T-helper 9 cell (primary cell): ENCODE measurements around the gene SAMD9.
"Not testable (repeated sequence)": the region's sequence is repeated elsewhere in the genome, so short reads cannot be mapped to it uniquely, and the experiment has no call there.

Source experiments
- DNase-seq: peaks from one replicate; pipeline ENCODE4 v3.0.0-alpha.2; 2020

The SAMD9 gene

GRCh38 chr7:93119191-93119905, 1.6 kb upstream of the SAMD9 start:
- DNase-seq, result no peak

DNA sequence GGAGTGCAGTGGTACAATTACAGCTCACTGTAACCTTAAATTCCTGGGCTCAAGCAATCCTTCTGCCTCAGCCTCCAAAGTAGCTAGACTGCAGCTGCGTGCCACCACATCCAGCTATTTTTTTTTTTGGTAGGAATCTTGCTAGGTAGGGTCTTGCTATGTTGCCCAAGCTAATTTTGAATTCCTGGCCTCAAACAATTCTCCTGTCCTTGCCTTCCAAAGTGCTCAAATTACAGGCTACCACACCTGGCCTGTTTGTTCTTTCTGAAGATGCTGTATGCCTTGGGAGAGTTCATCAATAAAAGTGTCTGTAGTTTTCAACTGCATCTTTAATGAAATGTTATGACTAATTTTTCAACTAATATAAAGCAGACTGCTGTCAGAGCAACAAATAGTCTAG, 452 bp downstream of the SAMD9 start:
- DNase-seq, result no peak

DNA sequence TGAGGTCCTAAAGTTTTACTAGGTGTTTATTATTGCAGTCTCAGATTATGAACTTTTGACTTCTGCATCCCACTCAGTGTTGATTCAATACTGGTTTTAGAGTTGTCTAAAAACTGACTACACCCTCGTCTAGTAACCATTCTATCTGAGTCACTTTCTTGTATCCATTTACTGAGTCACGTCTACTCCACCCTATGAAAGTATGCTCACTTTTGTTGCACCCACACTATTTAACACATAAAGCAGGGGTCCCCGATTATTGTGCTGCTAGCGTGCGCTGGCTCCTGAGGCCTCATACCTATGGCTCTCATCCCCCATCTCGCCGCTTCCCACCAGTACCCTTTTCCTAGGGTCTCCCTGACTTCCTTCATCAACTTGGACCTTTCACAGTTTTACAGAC, 2.0 kb downstream of the SAMD9 start:
- DNase-seq, result no peak

DNA sequence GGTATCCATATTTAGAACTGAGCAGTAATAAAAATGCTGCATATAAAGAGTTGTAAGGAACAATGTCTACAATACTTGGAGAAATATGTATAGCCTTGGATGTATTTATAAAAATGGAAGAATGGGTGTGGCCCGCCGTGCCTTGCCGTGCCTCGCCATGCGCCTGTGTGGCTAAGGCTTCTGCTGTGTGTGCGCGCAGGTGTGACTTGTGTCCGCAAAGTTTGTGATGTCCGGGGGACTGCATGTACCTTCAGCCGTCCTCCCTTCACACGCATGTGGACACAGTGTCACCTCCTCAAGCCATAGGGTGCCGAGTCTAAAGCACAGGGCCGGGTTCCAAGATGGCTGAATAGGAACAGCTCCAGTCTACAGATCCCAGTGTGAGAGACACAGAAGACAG, 9.8 kb downstream of the SAMD9 start:
- DNase-seq, result no peak

GRCh38 chr7:93097388-93097787, 20.4 kb downstream of the SAMD9 start:
- DNase-seq, result no peak

GRCh38 chr7:93092757-93093370, 24.9 kb downstream of the SAMD9 start:
- no peak for DNase-seq

GRCh38 chr7:93073357-93073756, 44.4 kb downstream of the SAMD9 start:
- not testable (repeated sequence) for DNase-seq

DNA sequence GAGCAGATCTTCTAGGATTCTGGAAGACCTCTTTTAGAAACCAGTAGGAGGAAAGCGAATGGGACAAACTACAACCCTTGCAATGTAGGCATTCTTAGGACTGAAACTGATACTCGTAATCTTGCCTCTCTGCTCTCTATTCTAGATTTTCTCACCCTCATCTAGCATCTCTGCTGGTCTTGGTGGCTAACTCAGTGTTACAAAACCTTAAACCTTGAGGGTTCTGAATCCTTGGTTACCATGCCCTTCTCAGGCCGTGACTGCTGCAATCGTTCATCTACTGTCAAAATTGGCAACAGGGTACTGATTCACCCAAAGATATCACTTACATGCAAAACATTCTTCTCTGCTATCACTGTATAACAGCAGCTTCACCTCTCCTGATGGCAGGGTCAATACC, 55.2 kb downstream of the SAMD9 start:
- DNase-seq, result no peak

DNA sequence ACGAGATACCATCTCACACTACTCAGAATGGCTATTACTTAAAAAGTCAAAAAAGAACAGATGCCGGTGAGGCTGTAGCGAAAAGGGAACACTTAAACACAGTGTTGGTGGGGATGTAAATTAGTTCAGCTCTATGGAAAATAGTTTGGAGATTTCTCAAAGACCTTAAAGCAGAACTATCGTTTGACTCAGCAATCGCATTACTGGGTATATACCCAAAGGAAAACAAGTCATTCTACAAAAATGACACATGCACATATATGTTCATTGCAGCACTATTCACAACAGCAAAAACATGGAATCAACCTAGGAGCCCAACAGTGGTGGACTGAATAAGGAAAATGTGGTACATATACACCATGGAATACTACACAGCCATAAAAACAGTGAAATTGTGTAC, 56.9 kb downstream of the SAMD9 start:
- no peak for DNase-seq

- DNase-seq, result no peak
Observed at GRCh38 chr7:93060025-93060424, 57.8 kb downstream of the SAMD9 start.

DNA sequence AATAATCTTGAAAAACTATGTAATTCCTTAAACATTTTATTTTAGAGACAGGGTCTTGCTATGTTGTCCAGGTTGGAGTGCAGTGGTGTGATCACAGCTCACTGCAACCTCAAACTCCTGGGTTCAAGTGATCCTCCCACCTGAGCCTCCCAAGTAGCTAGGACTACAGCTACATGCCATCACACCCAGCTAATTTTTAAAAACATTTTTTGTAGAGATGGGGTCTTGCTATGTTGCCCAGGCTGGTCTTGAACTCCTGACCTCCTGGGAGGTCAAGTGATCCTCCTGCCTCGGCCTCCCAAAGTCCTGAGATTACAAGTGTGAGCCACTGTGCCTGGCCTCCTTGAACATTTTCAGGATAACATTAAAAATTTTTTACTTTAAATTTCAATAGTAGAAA, 61.2 kb downstream of the SAMD9 start:
- not testable (repeated sequence) for DNase-seq

GRCh38 chr7:93055543-93056107, 62.2 kb downstream of the SAMD9 start:
- no peak for DNase-seq

DNA sequence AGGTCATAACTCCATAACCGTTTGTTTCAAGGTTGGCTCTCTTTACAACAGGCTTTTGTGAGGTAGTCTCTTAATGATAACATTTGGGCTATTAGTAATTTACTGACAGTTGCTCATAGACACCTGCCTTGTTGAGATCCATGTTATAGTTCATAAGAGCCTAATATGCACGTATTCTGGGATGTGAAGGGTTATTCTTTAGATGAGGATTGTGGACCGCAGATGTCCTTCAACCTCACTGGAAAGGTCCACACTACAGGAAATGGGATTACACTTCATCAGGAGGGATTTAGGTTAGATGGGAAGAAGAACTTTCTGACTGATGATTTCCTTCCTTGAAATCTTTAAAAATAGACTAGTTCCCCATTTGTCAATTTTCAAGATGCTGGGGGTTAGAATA, 62.8 kb downstream of the SAMD9 start:
- no peak for DNase-seq

DNA sequence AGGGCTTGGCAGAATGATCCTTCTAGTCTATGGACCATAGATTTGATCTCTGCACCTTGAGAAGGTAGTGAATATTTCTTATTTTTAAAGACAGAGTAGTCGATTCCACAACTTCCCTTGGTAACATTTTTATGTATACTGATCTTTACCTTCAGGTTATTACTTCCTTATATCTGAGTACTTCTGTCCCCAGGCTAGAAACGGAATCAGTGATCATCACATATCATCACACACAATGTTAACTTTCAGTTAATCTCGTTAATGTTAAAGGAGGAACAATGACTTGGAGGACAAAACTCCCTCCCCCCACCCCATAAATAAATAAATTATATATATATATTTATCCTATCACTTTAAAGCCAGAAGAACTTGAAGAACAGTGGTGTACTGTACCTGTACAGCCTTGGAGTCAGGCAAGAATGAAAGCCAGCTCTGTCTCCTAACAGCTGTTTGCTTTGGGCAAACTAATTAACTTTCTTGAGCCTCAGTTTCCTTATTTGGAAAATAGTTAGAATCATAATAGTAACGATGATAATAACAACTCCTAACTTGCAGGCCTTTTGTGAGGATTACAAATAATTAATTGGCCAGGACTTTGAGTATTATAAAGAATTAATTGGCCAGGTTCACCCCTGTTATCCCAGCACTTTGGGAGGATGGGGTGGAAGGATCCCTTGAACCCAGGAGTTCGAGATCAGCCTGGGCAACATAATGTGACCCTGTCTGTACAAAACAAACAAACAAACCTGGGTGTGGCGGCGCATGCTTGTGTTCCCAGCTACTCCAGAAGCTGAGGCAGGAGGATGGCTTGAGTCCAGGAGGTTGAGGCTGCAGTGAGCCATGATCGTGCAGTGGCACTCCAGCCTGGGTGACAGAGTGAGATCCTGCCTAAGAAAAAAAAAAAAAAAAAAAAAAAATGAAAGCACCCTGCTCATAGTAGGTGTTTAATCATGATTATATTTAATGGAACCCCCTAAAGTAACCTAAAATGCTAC, 63.5 kb downstream of the SAMD9 start:
- DNase-seq, result no peak

- DNase-seq, result no peak
Observed at GRCh38 chr7:93053209-93053948, 64.4 kb downstream of the SAMD9 start.

DNA sequence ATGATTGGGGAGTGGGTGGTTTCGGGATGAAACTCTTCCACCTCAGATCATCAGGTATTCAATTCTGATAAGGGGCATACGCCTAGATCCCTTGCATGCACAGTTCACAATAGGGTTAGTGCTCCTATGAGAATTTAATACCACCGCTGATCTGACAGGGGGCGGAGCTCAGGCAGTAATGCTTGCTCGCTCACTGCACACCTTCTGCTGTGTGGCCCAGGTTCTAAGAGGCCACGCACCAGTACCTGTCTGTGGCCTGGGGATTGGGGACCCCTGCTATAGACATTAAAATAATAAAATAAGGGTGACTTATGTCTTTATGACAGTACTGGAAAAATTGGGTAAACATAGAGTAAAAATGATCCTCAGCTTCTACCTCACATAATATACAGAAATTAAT, 66.1 kb downstream of the SAMD9 start:
- no peak for DNase-seq
